ENCODE data around the gene CDC5L.

The CDC5L gene

DNA sequence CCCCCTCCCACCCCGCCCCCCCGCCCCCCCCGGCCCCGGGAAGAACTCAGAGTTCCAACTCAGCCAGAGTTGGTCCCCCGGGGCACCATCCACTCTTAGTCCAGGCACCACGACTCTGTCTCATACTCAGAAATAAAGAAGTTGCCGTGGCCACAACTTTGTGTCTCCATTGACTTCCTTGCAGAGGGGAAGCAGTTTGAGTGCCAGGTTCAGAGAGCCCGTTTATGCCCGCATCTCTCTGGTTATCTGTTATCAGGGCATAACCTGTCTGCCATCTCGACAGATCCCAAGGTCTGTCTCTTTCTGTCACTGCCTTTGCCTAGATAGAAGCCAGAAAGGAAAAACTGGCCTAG lies 605 bp downstream of the CDC5L start:
- Histone ChIP-seq H3K27me3 (peaks cover 6% of the 10 kb centered on the region), H3K27ac (peak overlapping the region; percentile 95), H3K9me3 (no peaks in the 10 kb centered on the region), H3K36me3 (peaks cover 25% of the 10 kb centered on the region), H3K4me1 (ENCODE audit: control insufficient read depth in 1 of 2, insufficient read depth in 1 of 2, low read depth in 1 of 2, low read length in 1 of 2) (peaks cover 22 to 24% of the 10 kb centered on the region in 2 experiments), H3K4me3 (ENCODE audit: low read depth in 1 of 2, low read length in 1 of 2) (peak overlapping the region; percentile 80 to 95)
- TF ChIP-seq, protein P1, sequence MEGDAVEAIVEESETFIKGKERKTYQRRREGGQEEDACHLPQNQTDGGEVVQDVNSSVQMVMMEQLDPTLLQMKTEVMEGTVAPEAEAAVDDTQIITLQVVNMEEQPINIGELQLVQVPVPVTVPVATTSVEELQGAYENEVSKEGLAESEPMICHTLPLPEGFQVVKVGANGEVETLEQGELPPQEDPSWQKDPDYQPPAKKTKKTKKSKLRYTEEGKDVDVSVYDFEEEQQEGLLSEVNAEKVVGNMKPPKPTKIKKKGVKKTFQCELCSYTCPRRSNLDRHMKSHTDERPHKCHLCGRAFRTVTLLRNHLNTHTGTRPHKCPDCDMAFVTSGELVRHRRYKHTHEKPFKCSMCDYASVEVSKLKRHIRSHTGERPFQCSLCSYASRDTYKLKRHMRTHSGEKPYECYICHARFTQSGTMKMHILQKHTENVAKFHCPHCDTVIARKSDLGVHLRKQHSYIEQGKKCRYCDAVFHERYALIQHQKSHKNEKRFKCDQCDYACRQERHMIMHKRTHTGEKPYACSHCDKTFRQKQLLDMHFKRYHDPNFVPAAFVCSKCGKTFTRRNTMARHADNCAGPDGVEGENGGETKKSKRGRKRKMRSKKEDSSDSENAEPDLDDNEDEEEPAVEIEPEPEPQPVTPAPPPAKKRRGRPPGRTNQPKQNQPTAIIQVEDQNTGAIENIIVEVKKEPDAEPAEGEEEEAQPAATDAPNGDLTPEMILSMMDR (IDR thresholded peaks at IDR 0.05), result no peak

DNA sequence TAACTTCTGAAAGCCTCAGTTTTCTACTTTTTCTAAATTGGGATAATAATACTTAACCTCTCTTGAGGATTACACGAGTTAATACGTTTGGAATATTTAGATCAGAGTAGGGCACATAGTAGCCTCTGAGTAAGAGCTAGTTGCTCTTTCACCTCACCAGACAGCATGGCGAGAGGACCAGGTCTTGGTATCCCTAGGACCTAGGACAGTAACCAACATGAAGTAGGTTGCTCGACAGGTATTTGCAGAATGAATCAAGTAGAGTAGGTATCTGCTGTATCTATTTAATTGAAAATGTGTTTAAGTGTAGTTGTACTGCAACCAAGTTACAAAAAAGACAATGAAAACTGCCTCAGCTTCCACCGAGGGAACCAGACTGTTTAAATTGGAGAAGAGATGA lies 1.4 kb downstream of the CDC5L start:
- peak overlapping the region; percentile 80 to 95 for H3K4me3 ChIP-seq (ENCODE audit: low read depth in 1 of 2, low read length in 1 of 2)
- peaks cover 33% of the 10 kb centered on the region for H3K36me3 ChIP-seq
- TF ChIP-seq, protein P1 (IDR thresholded peaks at IDR 0.05), result no peak
- H3K27ac ChIP-seq, result no peak overlapping the region
- no peaks in the 10 kb centered on the region for H3K9me3 ChIP-seq
- peaks cover 22 to 24% of the 10 kb centered on the region in 2 experiments for H3K4me1 ChIP-seq (ENCODE audit: control insufficient read depth in 1 of 2, insufficient read depth in 1 of 2, low read depth in 1 of 2, low read length in 1 of 2)
- H3K27me3 ChIP-seq, result peaks cover 6% of the 10 kb centered on the region

DNA sequence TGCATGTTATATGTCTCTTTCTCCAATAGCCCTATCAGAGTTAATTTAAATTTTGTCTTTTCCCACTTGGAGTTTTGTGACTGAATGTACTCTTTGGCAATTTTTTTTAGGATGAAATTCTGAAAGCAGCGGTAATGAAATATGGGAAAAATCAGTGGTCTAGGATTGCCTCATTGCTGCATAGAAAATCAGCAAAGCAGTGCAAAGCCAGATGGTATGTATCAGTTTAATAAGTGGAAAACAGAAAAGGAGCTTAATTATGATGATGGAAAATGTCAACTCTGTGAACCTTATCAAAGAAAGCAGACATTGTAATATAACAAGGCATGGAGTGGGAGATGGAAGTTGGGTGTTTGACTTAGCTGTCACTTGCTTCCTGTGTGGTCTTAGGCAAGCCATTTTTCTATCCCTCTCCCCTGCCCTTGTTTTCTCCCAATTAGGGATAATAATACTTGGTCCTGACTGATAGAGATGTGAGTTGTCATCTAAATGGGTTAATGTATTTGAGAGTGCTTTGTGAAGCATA lies 2.7 kb downstream of the CDC5L start:
- Histone ChIP-seq H3K4me3 (ENCODE audit: low read depth in 1 of 2, low read length in 1 of 2) (no peak overlapping the region), H3K4me1 (ENCODE audit: control insufficient read depth in 1 of 2, insufficient read depth in 1 of 2, low read depth in 1 of 2, low read length in 1 of 2) (peaks cover 22 to 24% of the 10 kb centered on the region in 2 experiments), H3K36me3 (peaks cover 45% of the 10 kb centered on the region), H3K9me3 (no peaks in the 10 kb centered on the region), H3K27ac (no peak overlapping the region), H3K27me3 (no peaks in the 10 kb centered on the region)
- TF ChIP-seq, protein P1 (IDR thresholded peaks at IDR 0.05), result no peak

DNA sequence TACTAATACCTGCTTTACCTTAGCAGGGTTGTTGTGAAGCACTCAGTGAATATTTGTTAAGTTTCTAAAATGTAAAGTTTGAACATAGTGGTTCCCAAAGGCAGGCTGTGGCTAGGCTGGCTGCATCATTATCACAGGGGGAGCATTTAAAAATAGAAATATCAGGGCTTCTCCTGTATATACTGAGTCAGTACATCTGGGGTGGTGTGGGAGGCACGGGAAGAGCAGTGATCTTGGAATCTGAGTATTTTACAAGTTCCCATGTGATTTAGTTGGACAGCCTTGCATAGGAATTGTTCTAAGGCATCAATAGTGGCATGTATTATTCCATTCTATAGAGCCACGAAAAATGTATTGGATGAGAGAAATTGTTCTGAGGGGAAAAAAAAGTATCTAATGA lies 8.0 kb downstream of the CDC5L start:
- Histone ChIP-seq H3K36me3 (peaks cover 89% of the 10 kb centered on the region), H3K4me3 (ENCODE audit: low read depth in 1 of 2, low read length in 1 of 2) (no peak overlapping the region), H3K9me3 (no peaks in the 10 kb centered on the region), H3K4me1 (ENCODE audit: control insufficient read depth in 1 of 2, insufficient read depth in 1 of 2, low read depth in 1 of 2, low read length in 1 of 2) (no peaks in the 10 kb centered on the region), H3K27me3 (no peaks in the 10 kb centered on the region), H3K27ac (no peak overlapping the region)
- TF ChIP-seq, protein P1 (IDR thresholded peaks at IDR 0.05), result no peak

DNA sequence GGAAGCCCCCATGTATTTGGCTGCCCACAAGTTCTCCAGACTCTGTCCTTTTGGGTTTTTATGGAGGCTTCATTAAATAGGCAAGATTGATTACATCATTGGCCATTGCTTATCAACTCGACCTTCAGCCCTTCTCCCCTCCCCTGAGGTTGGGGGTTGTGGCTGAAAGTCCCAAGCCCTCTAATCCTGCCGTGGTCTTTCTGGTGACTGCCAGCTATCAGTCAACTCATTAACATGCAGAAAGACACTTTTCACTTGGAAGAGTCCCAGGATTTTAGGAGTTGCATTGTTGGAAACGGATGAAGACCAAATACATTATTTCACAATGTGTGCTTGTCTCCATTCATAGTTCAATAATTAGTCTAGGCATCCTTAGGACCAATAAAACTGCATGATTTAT lies 9.5 kb downstream of the CDC5L start:
- no peak overlapping the region for H3K27ac ChIP-seq
- no peaks in the 10 kb centered on the region for H3K27me3 ChIP-seq
- TF ChIP-seq, protein P1 (IDR thresholded peaks at IDR 0.05), result no peak
- no peaks in the 10 kb centered on the region for H3K9me3 ChIP-seq
- H3K4me3 ChIP-seq (ENCODE audit: low read depth in 1 of 2, low read length in 1 of 2), result no peak overlapping the region
- no peaks in the 10 kb centered on the region for H3K4me1 ChIP-seq (ENCODE audit: control insufficient read depth in 1 of 2, insufficient read depth in 1 of 2, low read depth in 1 of 2, low read length in 1 of 2)
- H3K36me3 ChIP-seq, result peaks cover 86% of the 10 kb centered on the region

Measured in neutrophil (primary cell).